Kidney (tissue), 14 donors: Measurements from ENCODE around the gene DLX4. TPM values are rescaled to one million over a fixed set of nuclear protein-coding genes. Genes with fewer than 3 reads are reported as not detected.

Experiments used
- DNase-seq, 5 donors: peaks; one replicate each; pipeline ENCODE4 v3.0.0-alpha.2; 2013 to 2020
- FAIRE-seq: peaks from 2 replicates; lab custom pipeline; 2012; peaks lifted over from hg19 to GRCh38; lab: Jason Lieb, UNC
- H3K27ac ChIP-seq, 2 donors: one replicate each; pipeline ENCODE4 v1.7.0; 2013; ENCODE audit warnings: low read depth in 2 of 2, low read length in 2 of 2, inconsistent platforms in 1 of 2
- H3K27me3 ChIP-seq: one replicate; pipeline ENCODE4 v1.7.1; 2013; ENCODE audit warnings: low read length, inconsistent platforms; ENCODE audit not compliant: control insufficient read depth, insufficient read depth
- H3K36me3 ChIP-seq, 3 donors: one replicate each; pipeline versions ENCODE4 v1.7.0 to v1.7.1; 2013; ENCODE audit warnings: low read length in 3 of 3, control low read depth in 1 of 3, inconsistent platforms in 1 of 3; ENCODE audit not compliant: insufficient read depth in 3 of 3, control insufficient read depth in 2 of 3
- H3K4me1 ChIP-seq, 3 donors: one replicate each; pipeline versions ENCODE4 v1.7.0 to v1.7.1; 2013; ENCODE audit warnings: low read length in 3 of 3, inconsistent platforms in 1 of 3, low read depth in 1 of 3; ENCODE audit not compliant: control insufficient read depth in 2 of 3, insufficient read depth in 2 of 3
- H3K4me3 ChIP-seq, 3 donors: one replicate each; pipeline versions ENCODE4 v1.7.0 to v1.8.1; 2013; ENCODE audit warnings: low read length in 3 of 3, control low read depth in 1 of 3, inconsistent platforms in 1 of 3
- H3K9ac ChIP-seq, 3 donors: one replicate each; pipeline versions ENCODE4 v1.7.0 to v1.7.1; 2013; ENCODE audit warnings: low read length in 3 of 3, control low read depth in 1 of 3, inconsistent platforms in 1 of 3
- H3K9me3 ChIP-seq, 3 donors: one replicate each; pipeline versions ENCODE4 v1.7.0 to v1.7.1; 2013; ENCODE audit warnings: low read length in 3 of 3, control low read depth in 1 of 3, inconsistent platforms in 1 of 3; ENCODE audit not compliant: control insufficient read depth in 2 of 3, insufficient read depth in 1 of 3
- intact Hi-C: fragments of 100-400 bp; cut with DNase I; formaldehyde crosslinking; loops from one replicate; pipeline ENCODE4 v1.11.1; 2022
- polyA plus RNA-seq: library from polyadenylated mRNA; stranded (reverse); fragments of 350-450 nt; fragmentation: Illumina TruSeq; extraction: RNeasy Lipid Tissue Mini Kit (QIAGEN cat#74804); gene quantifications from one replicate; pipeline ENCODE4 v1.2.3, GENCODE V29; 2014; ENCODE audit warnings: low read depth, low replicate concordance; ENCODE audit not compliant: insufficient read depth
- total RNA-seq: library from RNA; stranded (reverse); fragmentation: NEBNext Ultra II Directional; extraction: Animal tissue kit (Norgen Biotek cat#: 25700); gene quantifications from one replicate; pipeline ENCODE4 v1.2.1, GENCODE V29; 2021
- TF ChIP-seq, protein P1 (sequence below): IDR thresholded peaks from 3 replicates; pipeline ENCODE4 v1.5.1; 2012; ENCODE audit warnings: mild to moderate bottlenecking, moderate library complexity, borderline replicate concordance; ENCODE audit not compliant: insufficient read depth; ENCODE audit errors: extremely low read depth
- donor health status: control.
- donor health status: control.
- donor health status: control.
- donor health status: control.
- donor health status: control.
- donor health status: DM: yes; HTN: yes; CAD: no.
- donor health status: Normal renal cell carcinoma (clear cell type).

Gene DLX4
- total and polyA plus RNA-seq, 2 donors from 2014 or later = 0.44 TPM; not detected in 1

GRCh38 chr17:49959183-49959935, 9.6 kb upstream of the DLX4 start:
- H3K27ac ChIP-seq = no peak overlapping the region
- TF ChIP-seq, protein P1, sequence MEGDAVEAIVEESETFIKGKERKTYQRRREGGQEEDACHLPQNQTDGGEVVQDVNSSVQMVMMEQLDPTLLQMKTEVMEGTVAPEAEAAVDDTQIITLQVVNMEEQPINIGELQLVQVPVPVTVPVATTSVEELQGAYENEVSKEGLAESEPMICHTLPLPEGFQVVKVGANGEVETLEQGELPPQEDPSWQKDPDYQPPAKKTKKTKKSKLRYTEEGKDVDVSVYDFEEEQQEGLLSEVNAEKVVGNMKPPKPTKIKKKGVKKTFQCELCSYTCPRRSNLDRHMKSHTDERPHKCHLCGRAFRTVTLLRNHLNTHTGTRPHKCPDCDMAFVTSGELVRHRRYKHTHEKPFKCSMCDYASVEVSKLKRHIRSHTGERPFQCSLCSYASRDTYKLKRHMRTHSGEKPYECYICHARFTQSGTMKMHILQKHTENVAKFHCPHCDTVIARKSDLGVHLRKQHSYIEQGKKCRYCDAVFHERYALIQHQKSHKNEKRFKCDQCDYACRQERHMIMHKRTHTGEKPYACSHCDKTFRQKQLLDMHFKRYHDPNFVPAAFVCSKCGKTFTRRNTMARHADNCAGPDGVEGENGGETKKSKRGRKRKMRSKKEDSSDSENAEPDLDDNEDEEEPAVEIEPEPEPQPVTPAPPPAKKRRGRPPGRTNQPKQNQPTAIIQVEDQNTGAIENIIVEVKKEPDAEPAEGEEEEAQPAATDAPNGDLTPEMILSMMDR = no peak
- H3K27me3 ChIP-seq = peaks cover 22% of the 10 kb centered on the region
- H3K4me3 ChIP-seq = no peak overlapping the region
- no peak overlapping the region for H3K9ac ChIP-seq
- FAIRE-seq = no peak
- no peaks in the 10 kb centered on the region for H3K4me1 ChIP-seq
- H3K36me3 ChIP-seq = no peaks in the 10 kb centered on the region
- intact Hi-C loops = no loop called here
- no peaks in the 10 kb centered on the region for H3K9me3 ChIP-seq
- no peak for DNase-seq

GRCh38 chr17:49962599-49963308, 6.2 kb upstream of the DLX4 start:
- Histone ChIP-seq H3K4me3 (no peak overlapping the region), H3K4me1 (no peaks in the 10 kb centered on the region), H3K9me3 (no peaks in the 10 kb centered on the region), H3K27me3 (peaks cover 53% of the 10 kb centered on the region), H3K36me3 (no peaks in the 10 kb centered on the region), H3K9ac (no peak overlapping the region), H3K27ac (no peak overlapping the region)
- DNase-seq (peak in 2 of 5 donors; percentile 29 to 70), FAIRE-seq (no peak)
- intact Hi-C loops = no loop called here
- TF ChIP-seq, protein P1 = no peak

GRCh38 chr17:49963309-49963625, 5.7 kb upstream of the DLX4 start:
- Histone ChIP-seq H3K9ac (no peak overlapping the region), H3K4me1 (peaks cover 0 to 2% (median 0%) of the 10 kb centered on the region in 3 donors), H3K27ac (no peak overlapping the region), H3K4me3 (no peak overlapping the region), H3K27me3 (peaks cover 58% of the 10 kb centered on the region), H3K9me3 (no peaks in the 10 kb centered on the region), H3K36me3 (no peaks in the 10 kb centered on the region)
- FAIRE-seq (no peak), DNase-seq (no peak)
- TF ChIP-seq, protein P1 = no peak
- intact Hi-C loops = no loop called here
